HepG2 (cell line): ENCODE results near the gene ZNF445. TPM values are rescaled to one million over a fixed set of nuclear protein-coding genes. Genes with fewer than 3 reads are reported as not detected.

Experiments
- ATAC-seq: fragments of 200-7000 bp; cut with Tn5 transposase; 3 replicates; pipeline ENCODE4 v1.9.1; 2020; ENCODE audit warnings: mild to moderate bottlenecking, moderate library complexity
- BruUV-seq: library from RNA; stranded (reverse); fragments of 400-500 nt; replicated peaks from 2 replicates; lab custom pipeline; 2021; lab: Mats Ljungman, UMichigan
- CTCF ChIA-PET: fragments of 300-600 bp; formaldehyde crosslinking; extraction: SDS; loops from one replicate; lab custom pipeline; 2021; ENCODE audit warnings: low total read pairs, inconsistent platforms, low intra/inter-chr PET ratio; lab: Yijun Ruan, JAX
- POLR2A ChIA-PET: fragments of 350-600 bp; sonication (Branson Sonifier 250); formaldehyde crosslinking; loops from one replicate; lab custom pipeline; 2020; ENCODE audit warnings: antibody characterized with exemption, inconsistent platforms; lab: Yijun Ruan, JAX
- DNase-seq: peaks from one replicate; pipeline ENCODE4 v3.0.0-alpha.2; 2015; ENCODE audit warnings: low spot score
- FAIRE-seq: peaks from 3 replicates; lab custom pipeline; 2011; peaks lifted over from hg19 to GRCh38; lab: Jason Lieb, UNC
- H2AFZ ChIP-seq: one replicate; pipeline ENCODE4 v1.6.1; 2011; ENCODE audit warnings: low read length, inconsistent platforms
- H3K27ac ChIP-seq: fragments of 300-600 bp; 3 replicates; pipeline ENCODE4 v1.8.0; 2011; ENCODE audit warnings: mixed run types, mild to moderate bottlenecking, mixed read lengths, low read length, inconsistent platforms; ENCODE audit not compliant: insufficient read depth; ENCODE audit errors: extremely low read length
- H3K27me3 ChIP-seq, 2 experiments: fragments of 200-600 bp in 1 of 2; 2 replicates in 1 of 2; 3 replicates in 1 of 2; pipeline versions ENCODE4 v1.6.0 to v1.8.0; 2011; ENCODE audit warnings: low read length in 2 of 2, mild to moderate bottlenecking in 2 of 2, moderate library complexity in 2 of 2, inconsistent platforms in 1 of 2; ENCODE audit not compliant: insufficient read depth in 2 of 2, control insufficient read depth in 1 of 2
- H3K36me3 ChIP-seq, 2 experiments: fragments of 200-600 bp in 1 of 2; replicated peaks in 1 of 2; 2 replicates in 1 of 2; 3 replicates in 1 of 2; pipeline versions ENCODE4 v1.5.1 to v1.8.0; 2011; ENCODE audit warnings: low read length in 2 of 2, inconsistent platforms in 1 of 2; ENCODE audit not compliant: insufficient read depth in 2 of 2, control insufficient read depth in 1 of 2
- H3K4me1 ChIP-seq: 2 replicates; pipeline ENCODE4 v1.5.1; 2012; ENCODE audit warnings: low read length, inconsistent platforms; ENCODE audit not compliant: insufficient read depth
- H3K4me2 ChIP-seq: 2 replicates; pipeline ENCODE4 v1.6.0; 2011; ENCODE audit warnings: low read depth, low read length, inconsistent platforms
- H3K4me3 ChIP-seq, 3 experiments: fragments of 200-600 bp in 1 of 3; sonication (generic), shearing (Covaris generic) in 1 of 3; replicated peaks in 1 of 3; 2 replicates each; pipeline ENCODE4 v1.5.1; 2011 to 2016; ENCODE audit warnings: low read length in 3 of 3, inconsistent platforms in 2 of 3, low read depth in 2 of 3, mild to moderate bottlenecking in 2 of 3, control low read depth in 1 of 3, mixed read lengths in 1 of 3; ENCODE audit not compliant: insufficient read depth in 1 of 3
- H3K79me2 ChIP-seq: one replicate; pipeline ENCODE4 v1.6.1; 2011; ENCODE audit warnings: low read length, inconsistent platforms; ENCODE audit not compliant: insufficient read depth
- H3K9ac ChIP-seq: 2 replicates; pipeline ENCODE4 v1.6.0; 2011; ENCODE audit warnings: mild to moderate bottlenecking, low read depth, low read length, inconsistent platforms; ENCODE audit not compliant: insufficient read depth
- H3K9me3 ChIP-seq: 2 replicates; pipeline ENCODE4 v1.5.1; 2012; ENCODE audit warnings: mild to moderate bottlenecking, low read length
- H4K20me1 ChIP-seq: 2 replicates; pipeline ENCODE4 v1.6.0; 2011; ENCODE audit warnings: inconsistent platforms, mild to moderate bottlenecking, low read length, moderate library complexity; ENCODE audit not compliant: insufficient read depth
- ESRRA ChIP-seq: sonication (generic); formaldehyde crosslinking; IDR thresholded peaks from 2 replicates; pipeline ENCODE4 v1.5.1; 2020; ENCODE audit warnings: mild to moderate bottlenecking, low read depth, missing genetic modification reagents
- HOXA9 ChIP-seq: sonication (generic); formaldehyde crosslinking; IDR thresholded peaks from 2 replicates; pipeline ENCODE4 v1.8.1; 2022; ENCODE audit warnings: missing genetic modification reagents, mild to moderate bottlenecking, moderate library complexity, borderline replicate concordance
- PAWR ChIP-seq: sonication (generic); formaldehyde crosslinking; IDR thresholded peaks from 2 replicates; pipeline ENCODE4 v1.4.0; 2020; ENCODE audit warnings: missing genetic modification reagents, mild to moderate bottlenecking, borderline replicate concordance
- POLR2G ChIP-seq: fragments of 200-400 bp; formaldehyde crosslinking; IDR thresholded peaks from 2 replicates; pipeline ENCODE4 v1.6.1; 2018; ENCODE audit warnings: mild to moderate bottlenecking, low read depth, low read length, moderate library complexity
- SKI ChIP-seq: fragments of 450-650 bp; IDR thresholded peaks from one replicate; pipeline ENCODE4 v1.6.1; 2018; ENCODE audit warnings: mild to moderate bottlenecking; ENCODE audit not compliant: partially characterized antibody
- TOE1 ChIP-seq: sonication (generic); formaldehyde crosslinking; IDR thresholded peaks from 2 replicates; pipeline ENCODE4 v1.4.0; 2020; ENCODE audit warnings: mild to moderate bottlenecking, missing genetic modification reagents
- XBP1 ChIP-seq: sonication (generic); formaldehyde crosslinking; IDR thresholded peaks from 2 replicates; pipeline ENCODE4 v1.5.0; 2020; ENCODE audit warnings: missing genetic modification reagents
- ZNF33A ChIP-seq: sonication (generic); formaldehyde crosslinking; IDR thresholded peaks from 2 replicates; pipeline ENCODE4 v1.5.1; 2020; ENCODE audit warnings: missing genetic modification reagents, mild to moderate bottlenecking, moderate library complexity, borderline replicate concordance
- WGBS: methylation state at CpG from one replicate; pipeline ENCODE4 v1.1.6; 2017; ENCODE audit warnings: low lambda C conversion rate; 5-methylcytosine and 5-hydroxymethylcytosine counted together
- in situ Hi-C: cut with HindIII; loops from 2 replicates; pipeline ENCODE4 v1.10.0; 2017; ENCODE audit warnings: low pct_unique_long_range_greater_than_20kb; ENCODE audit not compliant: extremely low pct_ligation_motif_present
- intact Hi-C: fragments of 100-400 bp; cut with micrococcal nuclease; formaldehyde crosslinking; loops from one replicate; pipeline ENCODE4 v1.10.0; 2022; ENCODE audit not compliant: unreplicated experiment
- polyA plus RNA-seq, 8 experiments: library from polyadenylated mRNA; depleted of rRNA in 3 of 8; stranded (reverse) in 7 of 8; unstranded in 1 of 8; fragments of >200 nt; fragmentation: Illumina TruSeq in 4 of 8; extraction: Trizol in 4 of 8; gene quantifications; 2 replicates each; pipeline versions ENCODE4 v1.2.1 to v1.2.3, GENCODE V29; 2011 to 2016; ENCODE audit warnings: low read depth in 4 of 8, missing spikeins in 1 of 8, mixed read lengths in 1 of 8; ENCODE audit not compliant: insufficient read depth in 1 of 8
- total RNA-seq, 5 experiments: library from RNA; depleted of rRNA; stranded (reverse); fragments of >200 nt; fragmentation: Illumina TruSeq; extraction: Trizol; gene quantifications; 2 replicates each; pipeline ENCODE4 v1.2.3, GENCODE V29; 2016; ENCODE audit warnings: low read depth in 1 of 5
- TF ChIP-seq, protein P1 (sequence below): sonication (generic); formaldehyde crosslinking; IDR thresholded peaks from 2 replicates; pipeline ENCODE4 v1.4.0; 2020; ENCODE audit warnings: missing genetic modification reagents, borderline replicate concordance

The ZNF445 gene
- total and polyA plus RNA-seq, 2 of the 13 experiments (the other 11 are each of a cell fraction or from before 2014, with no cell fraction given), result 4.4 to 10.3 TPM

GRCh38 chr3:44476963-44477311 lies 533 bp downstream of the ZNF445 start:
- peak overlapping the region; percentile 82 for H3K4me2 ChIP-seq
- ATAC-seq (no peak), DNase-seq (no peak), FAIRE-seq (no peak)
- peak overlapping the region; percentile 71 for H3K9ac ChIP-seq
- H3K79me2 ChIP-seq, result peaks cover 55% of the 10 kb centered on the region
- no peaks in the 10 kb centered on the region for H3K9me3 ChIP-seq
- no peak overlapping the region for H2AFZ ChIP-seq
- TSS peak; percentile 63 for BruUV-seq
- H3K4me1 ChIP-seq, result peaks cover 61% of the 10 kb centered on the region
- CTCF ChIA-PET, result no interaction called here
- H3K4me3 ChIP-seq, result peak overlapping the region; percentile 81 to 92 (median 87)
- WGBS, result 2% methylated on average over 5 of the region's 5 CpGs
- in situ Hi-C loops (no loop called here), intact Hi-C loops (loop anchor here (2.0 kb wide), 1 partner anchor 154 kb away; no protein-coding TSS in a partner anchor)
- no peak for TF ChIP-seq XBP1
- TF ChIP-seq, protein P1, sequence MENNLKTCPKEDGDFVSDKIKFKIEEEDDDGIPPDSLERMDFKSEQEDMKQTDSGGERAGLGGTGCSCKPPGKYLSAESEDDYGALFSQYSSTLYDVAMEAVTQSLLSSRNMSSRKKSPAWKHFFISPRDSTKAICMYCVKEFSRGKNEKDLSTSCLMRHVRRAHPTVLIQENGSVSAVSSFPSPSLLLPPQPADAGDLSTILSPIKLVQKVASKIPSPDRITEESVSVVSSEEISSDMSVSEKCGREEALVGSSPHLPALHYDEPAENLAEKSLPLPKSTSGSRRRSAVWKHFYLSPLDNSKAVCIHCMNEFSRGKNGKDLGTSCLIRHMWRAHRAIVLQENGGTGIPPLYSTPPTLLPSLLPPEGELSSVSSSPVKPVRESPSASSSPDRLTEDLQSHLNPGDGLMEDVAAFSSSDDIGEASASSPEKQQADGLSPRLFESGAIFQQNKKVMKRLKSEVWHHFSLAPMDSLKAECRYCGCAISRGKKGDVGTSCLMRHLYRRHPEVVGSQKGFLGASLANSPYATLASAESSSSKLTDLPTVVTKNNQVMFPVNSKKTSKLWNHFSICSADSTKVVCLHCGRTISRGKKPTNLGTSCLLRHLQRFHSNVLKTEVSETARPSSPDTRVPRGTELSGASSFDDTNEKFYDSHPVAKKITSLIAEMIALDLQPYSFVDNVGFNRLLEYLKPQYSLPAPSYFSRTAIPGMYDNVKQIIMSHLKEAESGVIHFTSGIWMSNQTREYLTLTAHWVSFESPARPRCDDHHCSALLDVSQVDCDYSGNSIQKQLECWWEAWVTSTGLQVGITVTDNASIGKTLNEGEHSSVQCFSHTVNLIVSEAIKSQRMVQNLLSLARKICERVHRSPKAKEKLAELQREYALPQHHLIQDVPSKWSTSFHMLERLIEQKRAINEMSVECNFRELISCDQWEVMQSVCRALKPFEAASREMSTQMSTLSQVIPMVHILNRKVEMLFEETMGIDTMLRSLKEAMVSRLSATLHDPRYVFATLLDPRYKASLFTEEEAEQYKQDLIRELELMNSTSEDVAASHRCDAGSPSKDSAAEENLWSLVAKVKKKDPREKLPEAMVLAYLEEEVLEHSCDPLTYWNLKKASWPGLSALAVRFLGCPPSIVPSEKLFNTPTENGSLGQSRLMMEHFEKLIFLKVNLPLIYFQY (CRISPR knock-in tag), result no peak
- no peak for TF ChIP-seq PAWR (CRISPR knock-in tag)
- TF ChIP-seq ESRRA (CRISPR knock-in tag), result no peak
- no peak for TF ChIP-seq SKI
- TF ChIP-seq ZNF33A (CRISPR knock-in tag), result no peak
- TF ChIP-seq POLR2G, result no peak
- no peak for TF ChIP-seq HOXA9
- TF ChIP-seq TOE1, result no peak
- no peaks in the 10 kb centered on the region for H4K20me1 ChIP-seq
- H3K36me3 ChIP-seq, result peaks cover 0 to 2% of the 10 kb centered on the region in 2 experiments; a peak in 2 of 5 replicates
- POLR2A ChIA-PET, result interaction anchor here (0.9 to 3.6 kb wide), 2 partner anchors 37 to 139 kb away, joined by 3 to 32 read pairs; partner anchors contain the start of gene TCAIM
- peak overlapping the region; percentile 88 for H3K27ac ChIP-seq
- H3K27me3 ChIP-seq, result no peaks in the 10 kb centered on the region; a peak in 1 of 5 replicates
